HUES6 (cell line): ENCODE measurements around the gene CACNG3.
"Not testable (repeated sequence)": the region's sequence is repeated elsewhere in the genome, so short reads cannot be mapped to it uniquely, and the experiment has no call there.

Experiments
- H3K27ac ChIP-seq: 2 replicates; pipeline ENCODE4 v1.7.0; 2013; ENCODE audit warnings: low read depth, mild to moderate bottlenecking, low read length, inconsistent platforms
- H3K27me3 ChIP-seq: 2 replicates; pipeline ENCODE4 v1.6.1; 2013; ENCODE audit warnings: low read length; ENCODE audit not compliant: control insufficient read depth, insufficient read depth
- H3K36me3 ChIP-seq: 2 replicates; pipeline ENCODE4 v1.6.1; 2013; ENCODE audit warnings: low read length; ENCODE audit not compliant: control insufficient read depth, insufficient read depth
- H3K4me1 ChIP-seq: 2 replicates; pipeline ENCODE4 v1.6.1; 2013; ENCODE audit warnings: low read length; ENCODE audit not compliant: control insufficient read depth, insufficient read depth
- H3K4me3 ChIP-seq: 2 replicates; pipeline ENCODE4 v1.5.1; 2013; ENCODE audit warnings: low read depth, low read length
- H3K9ac ChIP-seq: one replicate; pipeline ENCODE4 v1.6.1; 2013; ENCODE audit warnings: mild to moderate bottlenecking, low read length
- H3K9me3 ChIP-seq: 2 replicates; pipeline ENCODE4 v1.6.1; 2013; ENCODE audit warnings: low read depth, low read length; ENCODE audit not compliant: control insufficient read depth, insufficient read depth

CACNG3 gene

GRCh38 chr16:24279982-24280515 is 23.9 kb downstream of the CACNG3 start:
- no peak overlapping the region for H3K4me3 ChIP-seq
- H3K9ac ChIP-seq, result no peak overlapping the region
- H3K27me3 ChIP-seq, result peaks cover 3% of the 10 kb centered on the region; the same call in 1 of the 2 replicates
- no peaks in the 10 kb centered on the region for H3K4me1 ChIP-seq
- no peak overlapping the region for H3K27ac ChIP-seq
- peaks cover 2% of the 10 kb centered on the region; the same call in 1 of the 2 replicates for H3K9me3 ChIP-seq
- H3K36me3 ChIP-seq, result no peaks in the 10 kb centered on the region

DNA sequence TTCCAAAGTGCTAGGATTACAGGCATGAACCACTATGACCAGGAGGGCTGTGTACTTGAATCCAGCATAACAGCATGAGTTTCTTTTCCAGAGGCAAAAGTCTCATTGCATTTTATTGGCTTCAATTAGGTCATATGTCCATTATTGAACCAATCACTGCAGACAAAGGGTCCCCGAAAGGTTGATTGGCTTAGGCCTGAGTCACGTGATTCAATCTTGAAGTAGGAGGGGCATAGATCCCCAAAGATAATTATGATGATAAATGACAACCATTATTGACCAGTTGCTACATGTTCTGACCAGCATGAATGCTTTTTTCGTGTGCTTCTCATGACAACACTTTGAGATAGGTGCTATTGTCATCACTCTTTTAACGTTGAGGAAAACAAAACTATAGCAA is 25.3 kb downstream of the CACNG3 start:
- no peaks in the 10 kb centered on the region for H3K4me1 ChIP-seq
- H3K9ac ChIP-seq, result no peak overlapping the region
- peaks cover 3% of the 10 kb centered on the region; the same call in 1 of the 2 replicates for H3K27me3 ChIP-seq
- no peak overlapping the region for H3K27ac ChIP-seq
- H3K4me3 ChIP-seq, result no peak overlapping the region
- no peaks in the 10 kb centered on the region for H3K36me3 ChIP-seq
- no peaks in the 10 kb centered on the region; the same call in 1 of the 2 replicates for H3K9me3 ChIP-seq

DNA sequence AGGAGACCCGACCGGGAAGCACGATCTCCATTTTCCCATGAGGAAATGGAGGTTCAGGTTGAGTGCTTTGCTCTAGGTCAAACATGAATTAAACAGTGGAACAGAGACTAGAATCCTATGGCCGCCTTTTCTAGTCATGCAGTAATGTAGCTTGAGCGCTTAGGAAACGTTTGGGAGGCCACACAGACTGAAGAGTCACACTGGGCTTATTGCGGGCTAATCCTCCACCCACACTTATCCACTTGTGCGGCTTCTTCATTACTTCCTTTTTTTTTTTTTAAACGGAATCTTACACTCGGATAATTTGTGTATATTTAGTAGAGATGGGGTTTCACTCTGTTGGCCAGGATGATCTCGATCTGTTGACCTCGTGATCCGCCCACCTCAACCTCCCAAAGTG is 26.0 kb downstream of the CACNG3 start:
- H3K9me3 ChIP-seq, result no peaks in the 10 kb centered on the region
- no peaks in the 10 kb centered on the region for H3K36me3 ChIP-seq
- 0 out of 2 replicates have a peak, but pooled peaks cover 4% of the 10 kb centered on the region for H3K4me1 ChIP-seq
- 0 out of 2 replicates have a peak, but pooled peaks cover under 1% of the 10 kb centered on the region for H3K27me3 ChIP-seq
- H3K27ac ChIP-seq, result no peak overlapping the region
- no peak overlapping the region for H3K4me3 ChIP-seq
- no peak overlapping the region for H3K9ac ChIP-seq

GRCh38 chr16:24286741-24287405 is 30.7 kb downstream of the CACNG3 start:
- Histone ChIP-seq H3K4me1 (0 out of 2 replicates have a peak, but pooled peaks cover 4% of the 10 kb centered on the region), H3K9ac (no peak overlapping the region), H3K9me3 (no peaks in the 10 kb centered on the region), H3K27ac (no peak overlapping the region), H3K4me3 (no peak overlapping the region), H3K36me3 (no peaks in the 10 kb centered on the region), H3K27me3 (peaks cover 4% of the 10 kb centered on the region)

- H3K9ac ChIP-seq, result no peak overlapping the region
- H3K27me3 ChIP-seq, result peaks cover 11% of the 10 kb centered on the region
- H3K36me3 ChIP-seq, result no peaks in the 10 kb centered on the region
- H3K4me1 ChIP-seq, result 0 out of 2 replicates have a peak, but pooled peaks cover 9% of the 10 kb centered on the region
- no peak overlapping the region for H3K27ac ChIP-seq
- H3K9me3 ChIP-seq, result no peaks in the 10 kb centered on the region
- no peak overlapping the region for H3K4me3 ChIP-seq
Observed at GRCh38 chr16:24288516-24288915, 32.4 kb downstream of the CACNG3 start.

GRCh38 chr16:24289166-24289700 is 33.1 kb downstream of the CACNG3 start:
- Histone ChIP-seq H3K4me3 (no peak overlapping the region), H3K36me3 (no peaks in the 10 kb centered on the region), H3K9me3 (no peaks in the 10 kb centered on the region), H3K27me3 (peaks cover 11% of the 10 kb centered on the region), H3K9ac (no peak overlapping the region), H3K27ac (no peak overlapping the region), H3K4me1 (0 out of 2 replicates have a peak, but pooled peaks cover 9% of the 10 kb centered on the region)

GRCh38 chr16:24291932-24292331 is 35.8 kb downstream of the CACNG3 start:
- Histone ChIP-seq H3K4me1 (0 out of 2 replicates have a peak, but pooled peaks cover 5% of the 10 kb centered on the region), H3K36me3 (no peaks in the 10 kb centered on the region), H3K4me3 (no peak overlapping the region), H3K9ac (no peak overlapping the region), H3K27me3 (peaks cover 11% of the 10 kb centered on the region), H3K9me3 (no peaks in the 10 kb centered on the region), H3K27ac (no peak overlapping the region)

GRCh38 chr16:24294131-24294530 is 38.0 kb downstream of the CACNG3 start:
- H3K4me1 ChIP-seq, result 0 out of 2 replicates have a peak, but pooled peaks cover 4% of the 10 kb centered on the region
- H3K4me3 ChIP-seq, result no peak overlapping the region
- no peaks in the 10 kb centered on the region for H3K9me3 ChIP-seq
- no peak overlapping the region for H3K9ac ChIP-seq
- H3K27ac ChIP-seq, result no peak overlapping the region
- peaks cover 11% of the 10 kb centered on the region for H3K27me3 ChIP-seq
- H3K36me3 ChIP-seq, result no peaks in the 10 kb centered on the region

DNA sequence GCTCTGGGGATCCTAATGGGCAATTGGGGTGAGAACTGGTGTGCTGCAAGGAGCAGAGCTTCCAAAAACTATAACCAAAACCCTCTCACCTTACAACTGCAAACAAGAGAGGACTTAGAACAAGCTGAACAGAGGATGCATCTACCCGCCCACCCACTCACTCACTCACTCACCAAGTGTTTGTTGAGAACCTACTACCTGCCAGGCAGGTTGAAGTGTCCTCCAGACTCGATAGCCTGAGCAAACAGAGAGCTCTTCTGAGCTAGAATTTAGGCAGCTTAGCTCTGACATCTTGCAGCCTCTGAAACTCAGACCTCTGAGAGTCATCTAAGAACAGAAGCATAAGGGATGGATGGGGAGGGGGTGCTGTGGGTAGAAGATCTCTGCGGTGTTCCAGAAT is 41.2 kb downstream of the CACNG3 start:
- H3K9ac ChIP-seq, result no peak overlapping the region
- H3K4me1 ChIP-seq, result no peaks in the 10 kb centered on the region
- H3K27ac ChIP-seq, result no peak overlapping the region
- no peak overlapping the region for H3K4me3 ChIP-seq
- H3K9me3 ChIP-seq, result peaks cover 5% of the 10 kb centered on the region; the same call in 1 of the 2 replicates
- no peaks in the 10 kb centered on the region for H3K36me3 ChIP-seq
- peaks cover 2% of the 10 kb centered on the region; the same call in 1 of the 2 replicates for H3K27me3 ChIP-seq

GRCh38 chr16:24298548-24299167 is 42.5 kb downstream of the CACNG3 start:
- H3K4me3 ChIP-seq, result no peak overlapping the region
- H3K36me3 ChIP-seq, result no peaks in the 10 kb centered on the region
- no peaks in the 10 kb centered on the region for H3K27me3 ChIP-seq
- H3K9me3 ChIP-seq, result peaks cover 5% of the 10 kb centered on the region; the same call in 1 of the 2 replicates
- no peak overlapping the region for H3K9ac ChIP-seq
- H3K4me1 ChIP-seq, result no peaks in the 10 kb centered on the region
- H3K27ac ChIP-seq, result no peak overlapping the region

- H3K4me3 ChIP-seq, H3K27me3 ChIP-seq, H3K4me1 ChIP-seq, H3K27ac ChIP-seq, H3K36me3 ChIP-seq, H3K9me3 ChIP-seq, H3K9ac ChIP-seq: not testable (repeated sequence)
Observed at GRCh38 chr16:24300750-24301149, 44.6 kb downstream of the CACNG3 start.
